ENCODE data around the gene RND3. TPM values are rescaled to one million over a fixed set of nuclear protein-coding genes. Genes with fewer than 3 reads are reported as not detected.

The RND3 gene
- total and polyA plus RNA-seq, 2 experiments from 2014 or later: 199 to 271 TPM

- H3K27me3 ChIP-seq (replicated peaks; ENCODE audit: insufficient read depth): no peaks in the 10 kb centered on the region
- 0 out of 2 replicates have a peak, but pooled peaks cover 28% of the 10 kb centered on the region for H4K20me1 ChIP-seq (ENCODE audit: insufficient read depth)
- peaks cover 69% of the 10 kb centered on the region for H3K36me3 ChIP-seq (ENCODE audit: low read depth)
- no peak for DNase-seq
- H3K4me1 ChIP-seq (ENCODE audit: insufficient read depth): peaks cover 98% of the 10 kb centered on the region
- peak overlapping the region; percentile 96 for H3K9ac ChIP-seq
- H3K9me2 ChIP-seq (ENCODE audit: insufficient read depth): no peaks in the 10 kb centered on the region
- peaks cover 96% of the 10 kb centered on the region for H3K79me2 ChIP-seq (ENCODE audit: insufficient read depth)
- no peak for TF ChIP-seq EZH2 (IDR thresholded peaks at IDR 0.05; ENCODE audit: insufficient read depth, poor library complexity, severe bottlenecking)
- TF ChIP-seq EZH2phosphoT487 (IDR thresholded peaks at IDR 0.05; ENCODE audit: insufficient read depth, low read depth): no peak
- peaks cover 96% of the 10 kb centered on the region for H3F3A ChIP-seq (ENCODE audit: insufficient read depth)
- in situ Hi-C loops (cut with MboI): loop anchor here (25.0 kb wide), 1 partner anchor 435 kb away; no protein-coding TSS in a partner anchor
- H3K9me3 ChIP-seq (ENCODE audit: low read depth): no peaks in the 10 kb centered on the region
- peak overlapping the region; percentile 95 for H3K27ac ChIP-seq
- H2AFZ ChIP-seq: no peak overlapping the region
- WGBS, 2 experiments (ENCODE audit: low coverage in 1 of 2, low lambda C conversion rate in 2 of 2, missing lambda C conversion rate in 2 of 2): 7 to 11% methylated on average over 7 of the region's 7 CpGs
- peak overlapping the region; percentile 92 for H3K4me3 ChIP-seq
- peak overlapping the region; percentile 95 for H3K4me2 ChIP-seq (ENCODE audit: unreplicated experiment)
Measured at GRCh38 chr2:150476809-150477302, 10.6 kb downstream of the RND3 start.

GRCh38 chr2:150476286-150476685, 11.2 kb downstream of the RND3 start:
- H3K9me2 ChIP-seq (ENCODE audit: insufficient read depth): no peaks in the 10 kb centered on the region
- H3K4me2 ChIP-seq (ENCODE audit: unreplicated experiment): peak overlapping the region; percentile 95
- no peaks in the 10 kb centered on the region for H3K27me3 ChIP-seq (replicated peaks; ENCODE audit: insufficient read depth)
- peaks cover 96% of the 10 kb centered on the region for H3F3A ChIP-seq (ENCODE audit: insufficient read depth)
- 8 to 9% methylated on average over 4 of the region's 4 CpGs for WGBS, 2 experiments (ENCODE audit: low coverage in 1 of 2, low lambda C conversion rate in 2 of 2, missing lambda C conversion rate in 2 of 2)
- H3K4me3 ChIP-seq: peak overlapping the region; percentile 92
- H3K9me3 ChIP-seq (ENCODE audit: low read depth): no peaks in the 10 kb centered on the region
- no peak overlapping the region for H2AFZ ChIP-seq
- DNase-seq: no peak
- TF ChIP-seq EZH2phosphoT487 (IDR thresholded peaks at IDR 0.05; ENCODE audit: insufficient read depth, low read depth) (no peak), EZH2 (IDR thresholded peaks at IDR 0.05; ENCODE audit: insufficient read depth, poor library complexity, severe bottlenecking) (no peak)
- H3K4me1 ChIP-seq (ENCODE audit: insufficient read depth): peaks cover 98% of the 10 kb centered on the region
- peak overlapping the region; percentile 96 for H3K9ac ChIP-seq
- peaks cover 69% of the 10 kb centered on the region for H3K36me3 ChIP-seq (ENCODE audit: low read depth)
- in situ Hi-C loops (cut with MboI): loop anchor here (25.0 kb wide), 1 partner anchor 436 kb away; no protein-coding TSS in a partner anchor
- H4K20me1 ChIP-seq (ENCODE audit: insufficient read depth): 0 out of 2 replicates have a peak, but pooled peaks cover 28% of the 10 kb centered on the region
- peaks cover 96% of the 10 kb centered on the region for H3K79me2 ChIP-seq (ENCODE audit: insufficient read depth)
- H3K27ac ChIP-seq: peak overlapping the region; percentile 95

GRCh38 chr2:150475479-150476250, 11.8 kb downstream of the RND3 start:
- in situ Hi-C loops (cut with MboI): loop anchor here (25.0 kb wide), 1 partner anchor 437 kb away; no protein-coding TSS in a partner anchor
- H4K20me1 ChIP-seq (ENCODE audit: insufficient read depth): 0 out of 2 replicates have a peak, but pooled peaks cover 26% of the 10 kb centered on the region
- peaks cover 96% of the 10 kb centered on the region for H3F3A ChIP-seq (ENCODE audit: insufficient read depth)
- H3K4me3 ChIP-seq: peak overlapping the region; percentile 92
- H3K9me2 ChIP-seq (ENCODE audit: insufficient read depth): no peaks in the 10 kb centered on the region
- H2AFZ ChIP-seq: no peak overlapping the region
- H3K9me3 ChIP-seq (ENCODE audit: low read depth): no peaks in the 10 kb centered on the region
- peaks cover 96% of the 10 kb centered on the region for H3K79me2 ChIP-seq (ENCODE audit: insufficient read depth)
- 73% methylated on average over 6 of the region's 6 CpGs for WGBS, 2 experiments (ENCODE audit: low coverage in 1 of 2, low lambda C conversion rate in 2 of 2, missing lambda C conversion rate in 2 of 2)
- no peak for TF ChIP-seq EZH2phosphoT487 (IDR thresholded peaks at IDR 0.05; ENCODE audit: insufficient read depth, low read depth)
- TF ChIP-seq EZH2 (IDR thresholded peaks at IDR 0.05; ENCODE audit: insufficient read depth, poor library complexity, severe bottlenecking): no peak
- H3K4me1 ChIP-seq (ENCODE audit: insufficient read depth): peaks cover 98% of the 10 kb centered on the region
- no peaks in the 10 kb centered on the region for H3K27me3 ChIP-seq (replicated peaks; ENCODE audit: insufficient read depth)
- peak overlapping the region; percentile 95 for H3K4me2 ChIP-seq (ENCODE audit: unreplicated experiment)
- H3K9ac ChIP-seq: peak overlapping the region; percentile 96
- peak overlapping the region; percentile 95 for H3K27ac ChIP-seq
- DNase-seq: no peak
- peaks cover 69% of the 10 kb centered on the region for H3K36me3 ChIP-seq (ENCODE audit: low read depth)

GRCh38 chr2:150474326-150475074, 13.0 kb downstream of the RND3 start:
- Histone ChIP-seq H3K36me3 (ENCODE audit: low read depth) (peaks cover 76% of the 10 kb centered on the region), H2AFZ (no peak overlapping the region), H3K4me3 (peak overlapping the region; percentile 92), H3K27ac (peak overlapping the region; percentile 95), H4K20me1 (ENCODE audit: insufficient read depth) (peaks cover 18% of the 10 kb centered on the region; the same call in 1 of the 2 replicates), H3K4me2 (ENCODE audit: unreplicated experiment) (peak overlapping the region; percentile 95), H3K4me1 (ENCODE audit: insufficient read depth) (peaks cover 98% of the 10 kb centered on the region), H3K79me2 (ENCODE audit: insufficient read depth) (peaks cover 96% of the 10 kb centered on the region), H3K9me3 (ENCODE audit: low read depth) (no peaks in the 10 kb centered on the region), H3K9me2 (ENCODE audit: insufficient read depth) (no peaks in the 10 kb centered on the region), H3K27me3 (replicated peaks; ENCODE audit: insufficient read depth) (no peaks in the 10 kb centered on the region), H3F3A (ENCODE audit: insufficient read depth) (peaks cover 96% of the 10 kb centered on the region), H3K9ac (peak overlapping the region; percentile 96)
- peak; percentile 41 for DNase-seq
- WGBS, 2 experiments (ENCODE audit: low coverage in 1 of 2, low lambda C conversion rate in 2 of 2, missing lambda C conversion rate in 2 of 2): 52 to 59% methylated on average over 4 of the region's 4 CpGs
- in situ Hi-C loops (cut with MboI): loop anchor here (25.0 kb wide), 1 partner anchor 438 kb away; no protein-coding TSS in a partner anchor
- TF ChIP-seq EZH2 (IDR thresholded peaks at IDR 0.05; ENCODE audit: insufficient read depth, poor library complexity, severe bottlenecking) (no peak), EZH2phosphoT487 (IDR thresholded peaks at IDR 0.05; ENCODE audit: insufficient read depth, low read depth) (no peak)
